Adrenal gland (tissue), 12 donors: ENCODE results near the gene PLA2G2A. TPM values are rescaled to one million over a fixed set of nuclear protein-coding genes. Genes with fewer than 3 reads are reported as not detected.
"Not testable (repeated sequence)": the region's sequence is repeated elsewhere in the genome, so short reads cannot be mapped to it uniquely, and the experiment has no call there.

Source experiments
- DNase-seq, 7 donors: peaks; one replicate each; pipeline ENCODE4 v3.0.0-alpha.2; 2019 to 2020
- H3K27ac ChIP-seq, 5 donors: fragments of 200-600 bp; sonication (generic) in 4 of 5; 1 replicate in 3 of 5; 2 replicates in 2 of 5; pipeline versions ENCODE4 v1.5.1 to v1.8.0; 2016 to 2020; ENCODE audit warnings: mild to moderate bottlenecking in 1 of 5
- H3K27me3 ChIP-seq: fragments of 200-600 bp; 2 replicates; pipeline ENCODE4 v1.8.0; 2021
- H3K36me3 ChIP-seq, 2 donors: fragments of 200-600 bp; replicated peaks in 1 of 2; 1 replicate in 1 of 2; 2 replicates in 1 of 2; pipeline versions ENCODE4 v1.5.1 to v1.8.0; 2018 to 2022
- H3K4me1 ChIP-seq, 2 donors: fragments of 200-600 bp; replicated peaks in 1 of 2; 1 replicate in 1 of 2; 2 replicates in 1 of 2; pipeline versions ENCODE4 v1.5.1 to v1.8.0; 2018 to 2021
- H3K4me3 ChIP-seq, 4 donors: fragments of 200-600 bp; sonication (generic) in 3 of 4; one replicate each; pipeline ENCODE4 v1.5.1; 2016 to 2018
- H3K9me3 ChIP-seq, 3 donors: fragments of 200-600 bp; sonication (generic) in 1 of 3; replicated peaks in 1 of 3; 1 replicate in 2 of 3; 2 replicates in 1 of 3; pipeline versions ENCODE4 v1.5.1 to v1.8.0; 2016 to 2021
- CTCF ChIP-seq, 6 experiments: fragments of 450-650 bp in 4 of 6; fragments of 200-600 bp in 2 of 6; sonication (generic) in 1 of 6; IDR thresholded peaks; 1 replicate in 5 of 6; 2 replicates in 1 of 6; pipeline versions ENCODE4 v1.5.1 to v1.8.0; 2016 to 2021; ENCODE audit warnings: antibody characterized with exemption in 6 of 6, mild to moderate bottlenecking in 2 of 6, moderate library complexity in 1 of 6
- POLR2A ChIP-seq, 2 donors: fragments of 450-650 bp; IDR thresholded peaks; one replicate each; pipeline ENCODE4 v1.6.1; 2017; ENCODE audit warnings: antibody characterized with exemption in 2 of 2, mild to moderate bottlenecking in 2 of 2, moderate library complexity in 1 of 2
- WGBS, 4 donors: extraction: QIAGEN DNeasy Blood & Tissue Kit in 2 of 4; methylation state at CpG; one replicate each; pipeline versions ENCODE4 v1.1.5 to v1.1.7; 2013 to 2017; 5-methylcytosine and 5-hydroxymethylcytosine counted together
- intact Hi-C, 2 donors: fragments of 100-400 bp; cut with DNase I; formaldehyde crosslinking; loops; one replicate each; pipeline versions ENCODE4 v1.14.1 to v1.15.0; 2022 to 2023
- polyA plus RNA-seq, 3 donors: library from polyadenylated mRNA; stranded (reverse); fragments of 200-250 nt in 2 of 3; fragments of 350-450 nt in 1 of 3; fragmentation: Illumina TruSeq in 1 of 3; extraction: RNeasy Lipid Tissue Mini Kit (QIAGEN cat#74804) in 1 of 3; gene quantifications; one replicate each; pipeline ENCODE4 v1.2.3, GENCODE V29; 2013 to 2014
- total RNA-seq, 9 donors: library from RNA; depleted of rRNA in 4 of 9; stranded (reverse); fragments of >200 nt in 4 of 9; fragments of 120-200 nt in 1 of 9; fragmentation: NEBNext Ultra II Directional in 1 of 9; extraction: Animal tissue kit (Norgen Biotek cat#: 25700) in 1 of 9; gene quantifications; one replicate each; pipeline versions ENCODE4 v1.1.0 to v1.2.4, GENCODE V29; 2013 to 2023
- donor health status: healthy with polysubstance abuse.
- donor health status: Bipolar disorder and iron deficiency.
- donor health status: DM: yes; HTN: yes; CAD: no.
- donor health status: DM: no; HTN: no; CAD: no.
- donor health status: DM: no; HTN: no; CAD: no.
- donor health status: DM: yes; HTN: yes; CAD: no.

The PLA2G2A gene
- total and polyA plus RNA-seq, 12 donors, result 1.1 to 96.2 (median 5.1) TPM; not detected in 1

- DNase-seq, result no peak
- peaks cover 16% of the 10 kb centered on the region for H3K27me3 ChIP-seq
- no peak overlapping the region for H3K27ac ChIP-seq
- TF ChIP-seq CTCF (IDR thresholded peaks at IDR 0.05) (no peak), POLR2A (IDR thresholded peaks at IDR 0.05) (no peak)
- no peak overlapping the region for H3K4me3 ChIP-seq
- WGBS, 4 donors, result 75 to 83% (median 81%) methylated on average over 2 of the region's 2 CpGs
- H3K36me3 ChIP-seq, result no peaks in the 10 kb centered on the region
- no peaks in the 10 kb centered on the region for H3K9me3 ChIP-seq
- no peaks in the 10 kb centered on the region for H3K4me1 ChIP-seq
- intact Hi-C loops, result no loop called here
Measured at GRCh38 chr1:19990689-19991088, 11.3 kb upstream of the PLA2G2A start.

GRCh38 chr1:19990182-19990582, 10.8 kb upstream of the PLA2G2A start:
- H3K9me3 ChIP-seq, H3K36me3 ChIP-seq, H3K27ac ChIP-seq, H3K4me1 ChIP-seq, H3K4me3 ChIP-seq, DNase-seq, intact Hi-C loops: not testable (repeated sequence)
- WGBS, 4 donors, result 67 to 75% (median 71%) methylated on average over 9 of the region's 9 CpGs
- peaks cover 15% of the 10 kb centered on the region for H3K27me3 ChIP-seq

GRCh38 chr1:19988267-19989006, 9.0 kb upstream of the PLA2G2A start:
- Histone ChIP-seq H3K4me3 (no peak overlapping the region), H3K27me3 (peaks cover 15% of the 10 kb centered on the region), H3K4me1 (no peaks in the 10 kb centered on the region), H3K36me3 (no peaks in the 10 kb centered on the region), H3K9me3 (no peaks in the 10 kb centered on the region), H3K27ac (no peak overlapping the region)
- TF ChIP-seq CTCF (IDR thresholded peaks at IDR 0.05) (no peak), POLR2A (IDR thresholded peaks at IDR 0.05) (no peak)
- 56 to 77% (median 74%) methylated on average over 4 of the region's 4 CpGs for WGBS, 4 donors
- no peak for DNase-seq
- intact Hi-C loops, result no loop called here

- Histone ChIP-seq H3K4me3 (no peak overlapping the region), H3K4me1 (no peaks in the 10 kb centered on the region), H3K36me3 (no peaks in the 10 kb centered on the region), H3K27me3 (peaks cover 15% of the 10 kb centered on the region), H3K9me3 (no peaks in the 10 kb centered on the region), H3K27ac (no peak overlapping the region)
- no peak for DNase-seq
- WGBS, 4 donors, result 80 to 87% (median 85%) methylated on average over 2 of the region's 2 CpGs
- no peak for TF ChIP-seq POLR2A (IDR thresholded peaks at IDR 0.05)
- TF ChIP-seq CTCF (IDR thresholded peaks at IDR 0.05), result no peak
- intact Hi-C loops, result no loop called here
Measured at GRCh38 chr1:19987719-19988118, 8.3 kb upstream of the PLA2G2A start.

- 92 to 95% (median 93%) methylated on average over 17 to 32 of the region's 32 CpGs for WGBS, 4 donors
- intact Hi-C loops, H3K36me3 ChIP-seq, H3K4me3 ChIP-seq, H3K9me3 ChIP-seq, H3K27me3 ChIP-seq, H3K27ac ChIP-seq, DNase-seq: not testable (repeated sequence)
- peaks cover 6 to 15% of the 10 kb centered on the region in 2 donors for H3K4me1 ChIP-seq
Measured at GRCh38 chr1:19984409-19985016, 5.1 kb upstream of the PLA2G2A start.
